LNCAP (cell line): ENCODE data around the gene HUNK.

Experiments
- CTCF ChIP-seq: fragments of 450-650 bp; IDR thresholded peaks from 2 replicates; pipeline ENCODE4 v1.5.1; 2017; ENCODE audit warnings: mild to moderate bottlenecking

The HUNK gene

DNA sequence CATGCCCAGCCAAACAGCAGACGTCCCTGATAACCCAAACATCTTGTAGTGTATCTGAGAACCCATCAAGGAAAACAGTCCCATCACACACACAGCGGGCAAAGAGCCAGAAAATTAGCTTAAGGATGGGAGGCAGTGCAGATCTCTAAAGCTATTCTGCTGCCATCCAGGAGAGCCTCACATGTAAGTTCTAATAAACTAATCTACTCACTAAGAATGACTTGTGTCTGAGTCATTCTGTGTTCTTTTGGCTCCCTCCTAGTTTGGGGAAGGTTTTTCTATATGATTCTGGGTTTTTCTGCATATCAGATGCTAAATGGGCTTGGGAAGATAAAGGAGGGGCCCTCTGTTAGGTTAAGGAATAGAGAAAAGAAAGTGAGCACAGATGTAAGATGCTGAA is 162.8 kb downstream of the HUNK start:
- TF ChIP-seq CTCF: no peak

- TF ChIP-seq CTCF: no peak
Measured at GRCh38 chr21:32036756-32037155, 163.9 kb downstream of the HUNK start.

GRCh38 chr21:32043458-32043857 is 170.6 kb downstream of the HUNK start:
- no peak for TF ChIP-seq CTCF

DNA sequence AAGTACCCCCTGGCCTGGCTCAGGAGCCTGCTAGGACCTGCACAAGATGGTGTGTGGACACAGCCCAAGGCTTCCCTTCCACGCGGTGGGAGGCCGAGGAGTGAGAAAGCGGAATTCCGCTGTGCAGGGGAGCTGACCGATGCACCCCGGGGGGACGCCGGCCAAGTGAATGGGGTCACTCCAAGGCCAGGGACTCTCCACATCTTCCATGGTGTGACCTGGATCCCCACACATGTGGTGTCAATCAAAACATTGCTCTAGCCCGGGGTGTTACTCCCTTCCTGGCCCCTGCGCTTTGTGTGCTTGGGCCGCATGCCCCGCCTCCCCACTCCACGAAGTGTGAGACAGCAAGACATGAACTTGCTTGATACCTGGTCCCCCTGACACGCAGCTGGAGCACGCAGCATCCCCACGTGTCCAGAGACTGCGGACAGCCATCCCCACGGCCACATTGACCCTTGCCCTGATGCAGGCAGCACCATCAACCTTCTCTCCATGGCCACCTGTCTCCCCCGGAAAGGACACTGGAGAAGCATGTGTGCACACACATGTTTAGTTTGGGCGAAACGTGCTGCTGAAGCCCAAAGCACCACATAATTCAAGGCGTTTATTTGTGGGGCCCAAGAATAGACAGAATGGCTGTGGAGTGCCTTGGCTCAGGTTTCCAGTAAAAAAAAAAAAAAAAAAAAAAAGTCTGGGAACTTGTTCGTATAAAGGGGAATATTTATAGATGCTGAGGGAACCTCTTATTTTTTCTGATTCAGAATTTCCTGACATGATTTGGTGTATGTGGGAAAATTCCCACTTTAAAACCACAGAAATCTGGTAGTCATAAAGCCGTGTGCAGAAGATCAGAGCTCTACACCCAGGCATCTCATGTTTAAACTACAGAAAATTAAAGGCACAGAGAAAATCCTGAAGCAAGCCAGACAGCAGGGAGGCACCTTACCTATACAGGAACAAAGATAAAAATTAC is 171.7 kb downstream of the HUNK start:
- no peak for TF ChIP-seq CTCF

DNA sequence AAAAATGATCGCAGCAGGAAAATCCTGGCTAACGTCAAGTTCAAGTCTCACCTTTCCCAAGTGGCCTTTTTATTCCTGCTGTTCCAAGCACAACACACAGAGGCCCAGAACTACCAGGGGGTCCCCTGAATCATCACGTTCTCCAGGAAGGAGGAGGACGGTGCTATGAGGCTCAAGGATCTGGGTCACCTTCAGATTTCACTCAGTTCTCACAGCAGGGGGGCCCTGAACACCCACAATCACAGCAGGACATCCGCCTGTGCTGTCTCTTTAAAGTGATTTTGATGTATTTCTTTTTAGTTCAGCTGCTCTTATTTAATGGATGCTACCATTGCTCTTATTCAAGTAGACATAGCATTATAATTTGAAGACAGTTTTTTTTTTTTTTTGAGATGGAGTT is 173.4 kb downstream of the HUNK start:
- TF ChIP-seq CTCF: no peak

- TF ChIP-seq CTCF: no peak
Measured at GRCh38 chr21:32048353-32048752, 175.5 kb downstream of the HUNK start.
